Measurements from ENCODE around the gene SETD3.
A peak's percentile ranks its signal among the peaks of the same experiment; 100 is the strongest.

The SETD3 gene

GRCh38 chr14:99419905-99420304 lies 60.8 kb downstream of the SETD3 start:
- DNase-seq (ENCODE audit: low spot score) = no peak
- Histone ChIP-seq H3K4me1 (ENCODE audit: insufficient read depth, poor library complexity, severe bottlenecking) (no peaks in the 10 kb centered on the region), H3K27ac (ENCODE audit: poor library complexity, severe bottlenecking) (no peak overlapping the region), H3K36me3 (ENCODE audit: low read depth) (peaks cover 4% of the 10 kb centered on the region), H3K9me3 (ENCODE audit: severe bottlenecking) (no peaks in the 10 kb centered on the region), H3K27me3 (ENCODE audit: insufficient read depth, poor library complexity, severe bottlenecking) (no peaks in the 10 kb centered on the region), H3K4me3 (ENCODE audit: severe bottlenecking) (no peak overlapping the region)
- ATAC-seq (ENCODE audit: low read depth) = no peak
- TF ChIP-seq CTCF (IDR thresholded peaks at IDR 0.05; ENCODE audit: poor library complexity, severe bottlenecking) = no peak

GRCh38 chr14:99418242-99418641 lies 62.4 kb downstream of the SETD3 start:
- no peaks in the 10 kb centered on the region for H3K27me3 ChIP-seq (ENCODE audit: insufficient read depth, poor library complexity, severe bottlenecking)
- H3K4me3 ChIP-seq (ENCODE audit: severe bottlenecking) = no peak overlapping the region
- no peaks in the 10 kb centered on the region for H3K4me1 ChIP-seq (ENCODE audit: insufficient read depth, poor library complexity, severe bottlenecking)
- DNase-seq (ENCODE audit: low spot score) = no peak
- no peak for TF ChIP-seq CTCF (IDR thresholded peaks at IDR 0.05; ENCODE audit: poor library complexity, severe bottlenecking)
- H3K36me3 ChIP-seq (ENCODE audit: low read depth) = peaks cover 5% of the 10 kb centered on the region
- H3K27ac ChIP-seq (ENCODE audit: poor library complexity, severe bottlenecking) = no peak overlapping the region
- H3K9me3 ChIP-seq (ENCODE audit: severe bottlenecking) = no peaks in the 10 kb centered on the region
- no peak for ATAC-seq (ENCODE audit: low read depth)

GRCh38 chr14:99416909-99417308 lies 63.8 kb downstream of the SETD3 start:
- Histone ChIP-seq H3K4me1 (ENCODE audit: insufficient read depth, poor library complexity, severe bottlenecking) (no peaks in the 10 kb centered on the region), H3K4me3 (ENCODE audit: severe bottlenecking) (no peak overlapping the region), H3K9me3 (ENCODE audit: severe bottlenecking) (no peaks in the 10 kb centered on the region), H3K27me3 (ENCODE audit: insufficient read depth, poor library complexity, severe bottlenecking) (no peaks in the 10 kb centered on the region), H3K36me3 (ENCODE audit: low read depth) (peaks cover 19% of the 10 kb centered on the region), H3K27ac (ENCODE audit: poor library complexity, severe bottlenecking) (no peak overlapping the region)
- no peak for TF ChIP-seq CTCF (IDR thresholded peaks at IDR 0.05; ENCODE audit: poor library complexity, severe bottlenecking)
- DNase-seq (ENCODE audit: low spot score) (no peak), ATAC-seq (ENCODE audit: low read depth) (no peak)

- peaks cover 29% of the 10 kb centered on the region for H3K36me3 ChIP-seq (ENCODE audit: low read depth)
- H3K27ac ChIP-seq (ENCODE audit: poor library complexity, severe bottlenecking) = no peak overlapping the region
- H3K27me3 ChIP-seq (ENCODE audit: insufficient read depth, poor library complexity, severe bottlenecking) = no peaks in the 10 kb centered on the region
- ATAC-seq (ENCODE audit: low read depth) (peak; percentile 95), DNase-seq (ENCODE audit: low spot score) (no peak)
- no peak overlapping the region for H3K4me3 ChIP-seq (ENCODE audit: severe bottlenecking)
- H3K9me3 ChIP-seq (ENCODE audit: severe bottlenecking) = no peaks in the 10 kb centered on the region
- TF ChIP-seq CTCF (IDR thresholded peaks at IDR 0.05; ENCODE audit: poor library complexity, severe bottlenecking) = peak; percentile 98
- H3K4me1 ChIP-seq (ENCODE audit: insufficient read depth, poor library complexity, severe bottlenecking) = no peaks in the 10 kb centered on the region
Observed at GRCh38 chr14:99415496-99416281, 65.0 kb downstream of the SETD3 start.

- TF ChIP-seq CTCF (IDR thresholded peaks at IDR 0.05; ENCODE audit: poor library complexity, severe bottlenecking) = no peak
- DNase-seq (ENCODE audit: low spot score) = no peak
- Histone ChIP-seq H3K4me3 (ENCODE audit: severe bottlenecking) (no peak overlapping the region), H3K27ac (ENCODE audit: poor library complexity, severe bottlenecking) (no peak overlapping the region), H3K9me3 (ENCODE audit: severe bottlenecking) (no peaks in the 10 kb centered on the region), H3K27me3 (ENCODE audit: insufficient read depth, poor library complexity, severe bottlenecking) (no peaks in the 10 kb centered on the region), H3K36me3 (ENCODE audit: low read depth) (peaks cover 29% of the 10 kb centered on the region), H3K4me1 (ENCODE audit: insufficient read depth, poor library complexity, severe bottlenecking) (no peaks in the 10 kb centered on the region)
- ATAC-seq (ENCODE audit: low read depth) = no peak
Observed at GRCh38 chr14:99413911-99414310, 66.7 kb downstream of the SETD3 start.
